GM12878 (cell line): ENCODE measurements around the gene EIF3D. TPM values are rescaled to one million over a fixed set of nuclear protein-coding genes. Genes with fewer than 3 reads are reported as not detected.
A peak's percentile ranks its signal among the peaks of the same experiment; 100 is the strongest.

ENCODE experiments used
- BACH1 ChIP-seq: fragments of 450-650 bp; IDR thresholded peaks from 2 replicates; pipeline ENCODE4 v1.6.1; 2017; ENCODE audit warnings: mild to moderate bottlenecking, borderline replicate concordance
- BMI1 ChIP-seq: fragments of 450-650 bp; IDR thresholded peaks from 2 replicates; pipeline ENCODE4 v1.6.1; 2016; ENCODE audit warnings: mild to moderate bottlenecking, moderate library complexity, borderline replicate concordance
- CBFB ChIP-seq: IDR thresholded peaks from 2 replicates; pipeline ENCODE4 v1.6.1; 2016; ENCODE audit warnings: antibody characterized with exemption, low read depth
- CBX3 ChIP-seq: fragments of 200-600 bp; sonication (generic); IDR thresholded peaks from 2 replicates; pipeline ENCODE4 v1.6.1; 2016; ENCODE audit warnings: low read depth, borderline replicate concordance
- CEBPZ ChIP-seq: fragments of 150-350 bp; IDR thresholded peaks from 2 replicates; pipeline ENCODE4 v1.6.1; 2016; ENCODE audit warnings: low read depth, low read length
- CREB1 ChIP-seq: IDR thresholded peaks from 2 replicates; pipeline ENCODE4 v1.6.1; 2012; ENCODE audit warnings: low read depth, mild to moderate bottlenecking, inconsistent platforms
- ESRRA ChIP-seq: IDR thresholded peaks from 2 replicates; pipeline ENCODE4 v1.6.1; 2012; ENCODE audit warnings: mild to moderate bottlenecking, low read length, improper control_type of control experiment
- FOXK2 ChIP-seq: fragments of 450-650 bp; IDR thresholded peaks from 2 replicates; pipeline ENCODE4 v1.6.1; 2017; ENCODE audit warnings: mild to moderate bottlenecking, moderate library complexity
- HDGF ChIP-seq: fragments of 450-650 bp; IDR thresholded peaks from 2 replicates; pipeline ENCODE4 v1.6.1; 2016; ENCODE audit warnings: antibody characterized with exemption
- MLLT1 ChIP-seq: fragments of 450-650 bp; IDR thresholded peaks from 2 replicates; pipeline ENCODE4 v1.6.1; 2016; ENCODE audit warnings: mild to moderate bottlenecking
- MTA2 ChIP-seq: fragments of 450-650 bp; IDR thresholded peaks from 2 replicates; pipeline ENCODE4 v1.6.1; 2016; ENCODE audit warnings: low read depth, mild to moderate bottlenecking, moderate library complexity
- NFYA ChIP-seq: IDR thresholded peaks from 2 replicates; pipeline ENCODE4 v1.6.1; 2011; ENCODE audit warnings: low read depth, mild to moderate bottlenecking, low read length, improper control_type of control experiment, borderline replicate concordance
- NFYB ChIP-seq: IDR thresholded peaks from 2 replicates; pipeline ENCODE4 v1.6.1; 2011; ENCODE audit warnings: low read depth, mild to moderate bottlenecking, low read length, improper control_type of control experiment, moderate library complexity; ENCODE audit not compliant: insufficient read depth
- NRF1 ChIP-seq: conservative IDR thresholded peaks from 2 replicates; pipeline ENCODE4 v1.6.1; 2011; ENCODE audit warnings: mild to moderate bottlenecking, low read depth, low read length, improper control_type of control experiment
- POLR2AphosphoS5 ChIP-seq: IDR thresholded peaks from 2 replicates; pipeline ENCODE4 v1.6.1; 2011; ENCODE audit warnings: mild to moderate bottlenecking, low read length, inconsistent platforms
- RCOR1 ChIP-seq: conservative IDR thresholded peaks from 2 replicates; pipeline ENCODE4 v1.6.1; 2012; ENCODE audit warnings: low read depth, low read length, improper control_type of control experiment
- RELA ChIP-seq: fragments of 450-650 bp; IDR thresholded peaks from 2 replicates; pipeline ENCODE4 v1.8.0; 2014; ENCODE audit warnings: borderline replicate concordance; ENCODE audit not compliant: partially characterized antibody
- SMAD5 ChIP-seq: IDR thresholded peaks from 2 replicates; pipeline ENCODE4 v1.6.1; 2016; ENCODE audit warnings: antibody characterized with exemption, low read depth
- SMC3 ChIP-seq: IDR thresholded peaks from 2 replicates; pipeline ENCODE4 v1.6.1; 2011; ENCODE audit warnings: low read length, improper control_type of control experiment, borderline replicate concordance
- SP1 ChIP-seq: IDR thresholded peaks from one replicate; pipeline ENCODE4 v1.6.1; 2011; ENCODE audit warnings: low read depth, low read length
- TARDBP ChIP-seq: IDR thresholded peaks from 2 replicates; pipeline ENCODE4 v1.6.1; 2016; ENCODE audit warnings: borderline replicate concordance
- ZNF24 ChIP-seq: fragments of 450-650 bp; IDR thresholded peaks from 2 replicates; pipeline ENCODE4 v1.6.1; 2017; ENCODE audit warnings: antibody characterized with exemption, mild to moderate bottlenecking
- ZSCAN29 ChIP-seq: fragments of 450-650 bp; IDR thresholded peaks from 2 replicates; pipeline ENCODE4 v1.6.1; 2017; ENCODE audit warnings: mild to moderate bottlenecking, moderate library complexity
- polyA plus RNA-seq, 11 experiments: library from polyadenylated mRNA; depleted of rRNA in 4 of 11; unstranded in 6 of 11; stranded (reverse) in 5 of 11; fragments of >200 nt; fragmentation: Nextera tagmentation in 4 of 11; fragmentation: Illumina TruSeq in 1 of 11; extraction: Ambion mirVana in 4 of 11; extraction: Trizol in 1 of 11; gene quantifications; 1 replicate in 1 of 11; 2 replicates in 10 of 11; pipeline versions ENCODE4 v1.2.1 to v1.2.3, GENCODE V29; 2011 to 2016; ENCODE audit warnings: inconsistent platforms in 2 of 11, missing spikeins in 2 of 11, low read depth in 1 of 11
- total RNA-seq, 4 experiments: library from RNA; depleted of rRNA in 3 of 4; stranded (reverse); fragments of >200 nt in 3 of 4; fragmentation: Illumina TruSeq in 1 of 4; extraction: Trizol in 1 of 4; gene quantifications; 2 replicates each; pipeline versions ENCODE4 v1.2.1 to v1.2.3, GENCODE V29; 2013 to 2021
- TF ChIP-seq, protein P1 (sequence below): IDR thresholded peaks from 2 replicates; pipeline ENCODE4 v1.6.1; 2012; ENCODE audit warnings: improper control_type of control experiment, low read depth, low read length; ENCODE audit not compliant: insufficient replicate concordance

The EIF3D gene
- total and polyA plus RNA-seq, 10 of the 15 experiments (the other 5 are each of a cell fraction or from before 2014, with no cell fraction given), result 240 to 558 (median 420) TPM

- TF ChIP-seq CEBPZ, result no peak
- TF ChIP-seq BMI1, result no peak
- no peak for TF ChIP-seq RELA
- TF ChIP-seq HDGF, result no peak
- no peak for TF ChIP-seq POLR2AphosphoS5
- TF ChIP-seq BACH1, result no peak
- no peak for TF ChIP-seq NRF1
- TF ChIP-seq CREB1, result no peak
- TF ChIP-seq CBX3, result no peak
- no peak for TF ChIP-seq ZSCAN29
- TF ChIP-seq NFYB, result no peak
- no peak for TF ChIP-seq CBFB
- no peak for TF ChIP-seq MTA2
- TF ChIP-seq MLLT1, result no peak; the same call in 1 of the 2 replicates
- no peak for TF ChIP-seq ESRRA
- TF ChIP-seq ZNF24, result no peak
- TF ChIP-seq FOXK2, result 0 out of 2 replicates have a peak, but pooled peaks have one; percentile 20
- no peak for TF ChIP-seq TARDBP
- no peak for TF ChIP-seq SP1
- TF ChIP-seq, protein P1, sequence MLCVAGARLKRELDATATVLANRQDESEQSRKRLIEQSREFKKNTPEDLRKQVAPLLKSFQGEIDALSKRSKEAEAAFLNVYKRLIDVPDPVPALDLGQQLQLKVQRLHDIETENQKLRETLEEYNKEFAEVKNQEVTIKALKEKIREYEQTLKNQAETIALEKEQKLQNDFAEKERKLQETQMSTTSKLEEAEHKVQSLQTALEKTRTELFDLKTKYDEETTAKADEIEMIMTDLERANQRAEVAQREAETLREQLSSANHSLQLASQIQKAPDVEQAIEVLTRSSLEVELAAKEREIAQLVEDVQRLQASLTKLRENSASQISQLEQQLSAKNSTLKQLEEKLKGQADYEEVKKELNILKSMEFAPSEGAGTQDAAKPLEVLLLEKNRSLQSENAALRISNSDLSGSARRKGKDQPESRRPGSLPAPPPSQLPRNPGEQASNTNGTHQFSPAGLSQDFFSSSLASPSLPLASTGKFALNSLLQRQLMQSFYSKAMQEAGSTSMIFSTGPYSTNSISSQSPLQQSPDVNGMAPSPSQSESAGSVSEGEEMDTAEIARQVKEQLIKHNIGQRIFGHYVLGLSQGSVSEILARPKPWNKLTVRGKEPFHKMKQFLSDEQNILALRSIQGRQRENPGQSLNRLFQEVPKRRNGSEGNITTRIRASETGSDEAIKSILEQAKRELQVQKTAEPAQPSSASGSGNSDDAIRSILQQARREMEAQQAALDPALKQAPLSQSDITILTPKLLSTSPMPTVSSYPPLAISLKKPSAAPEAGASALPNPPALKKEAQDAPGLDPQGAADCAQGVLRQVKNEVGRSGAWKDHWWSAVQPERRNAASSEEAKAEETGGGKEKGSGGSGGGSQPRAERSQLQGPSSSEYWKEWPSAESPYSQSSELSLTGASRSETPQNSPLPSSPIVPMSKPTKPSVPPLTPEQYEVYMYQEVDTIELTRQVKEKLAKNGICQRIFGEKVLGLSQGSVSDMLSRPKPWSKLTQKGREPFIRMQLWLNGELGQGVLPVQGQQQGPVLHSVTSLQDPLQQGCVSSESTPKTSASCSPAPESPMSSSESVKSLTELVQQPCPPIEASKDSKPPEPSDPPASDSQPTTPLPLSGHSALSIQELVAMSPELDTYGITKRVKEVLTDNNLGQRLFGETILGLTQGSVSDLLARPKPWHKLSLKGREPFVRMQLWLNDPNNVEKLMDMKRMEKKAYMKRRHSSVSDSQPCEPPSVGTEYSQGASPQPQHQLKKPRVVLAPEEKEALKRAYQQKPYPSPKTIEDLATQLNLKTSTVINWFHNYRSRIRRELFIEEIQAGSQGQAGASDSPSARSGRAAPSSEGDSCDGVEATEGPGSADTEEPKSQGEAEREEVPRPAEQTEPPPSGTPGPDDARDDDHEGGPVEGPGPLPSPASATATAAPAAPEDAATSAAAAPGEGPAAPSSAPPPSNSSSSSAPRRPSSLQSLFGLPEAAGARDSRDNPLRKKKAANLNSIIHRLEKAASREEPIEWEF, result no peak
- no peak for TF ChIP-seq SMAD5
- no peak for TF ChIP-seq NFYA
- TF ChIP-seq SMC3, result no peak
- TF ChIP-seq RCOR1, result no peak
Observed at GRCh38 chr22:36480941-36481392, 48.0 kb downstream of the EIF3D start (continued).
